Fibroblast of pulmonary artery (primary cell): ENCODE data around the gene PIP4K2A.
A peak's percentile ranks its signal among the peaks of the same experiment; 100 is the strongest.

Experiments used
- DNase-seq: peaks from one replicate; pipeline ENCODE4 v3.0.0-alpha.2; 2010; ENCODE audit warnings: low read depth
- H3K4me3 ChIP-seq: replicated peaks from 2 replicates; pipeline ENCODE4 v1.5.1; 2011; ENCODE audit warnings: low read depth, mild to moderate bottlenecking, control low read depth, low read length, moderate library complexity
- TF ChIP-seq, protein P1 (sequence below): IDR thresholded peaks from 2 replicates; pipeline ENCODE4 v1.5.1; 2011; ENCODE audit warnings: mild to moderate bottlenecking, control low read depth, low read length, inconsistent platforms; ENCODE audit errors: missing control alignments

The PIP4K2A gene

DNA sequence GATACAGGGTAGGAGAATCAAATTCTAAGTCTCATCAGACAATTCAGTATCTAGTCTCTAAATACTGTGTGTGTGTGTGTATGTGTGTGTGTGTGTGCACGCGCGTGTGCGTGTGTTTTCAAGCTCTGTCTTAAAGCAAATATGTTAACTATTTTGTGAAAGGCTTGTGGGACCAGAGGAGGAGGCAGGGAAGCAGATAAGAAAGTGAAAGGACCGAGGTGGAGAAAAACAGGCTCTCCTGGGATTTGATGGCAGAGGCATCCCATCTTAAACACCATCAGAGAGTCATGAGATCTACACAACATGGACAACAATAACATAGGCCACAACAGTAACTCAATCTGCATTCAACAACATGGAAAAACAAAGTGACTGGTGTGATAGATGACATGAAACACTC lies 67.1 kb downstream of the PIP4K2A start:
- H3K4me3 ChIP-seq: no peak overlapping the region
- DNase-seq: peak; percentile 25
- TF ChIP-seq, protein P1, sequence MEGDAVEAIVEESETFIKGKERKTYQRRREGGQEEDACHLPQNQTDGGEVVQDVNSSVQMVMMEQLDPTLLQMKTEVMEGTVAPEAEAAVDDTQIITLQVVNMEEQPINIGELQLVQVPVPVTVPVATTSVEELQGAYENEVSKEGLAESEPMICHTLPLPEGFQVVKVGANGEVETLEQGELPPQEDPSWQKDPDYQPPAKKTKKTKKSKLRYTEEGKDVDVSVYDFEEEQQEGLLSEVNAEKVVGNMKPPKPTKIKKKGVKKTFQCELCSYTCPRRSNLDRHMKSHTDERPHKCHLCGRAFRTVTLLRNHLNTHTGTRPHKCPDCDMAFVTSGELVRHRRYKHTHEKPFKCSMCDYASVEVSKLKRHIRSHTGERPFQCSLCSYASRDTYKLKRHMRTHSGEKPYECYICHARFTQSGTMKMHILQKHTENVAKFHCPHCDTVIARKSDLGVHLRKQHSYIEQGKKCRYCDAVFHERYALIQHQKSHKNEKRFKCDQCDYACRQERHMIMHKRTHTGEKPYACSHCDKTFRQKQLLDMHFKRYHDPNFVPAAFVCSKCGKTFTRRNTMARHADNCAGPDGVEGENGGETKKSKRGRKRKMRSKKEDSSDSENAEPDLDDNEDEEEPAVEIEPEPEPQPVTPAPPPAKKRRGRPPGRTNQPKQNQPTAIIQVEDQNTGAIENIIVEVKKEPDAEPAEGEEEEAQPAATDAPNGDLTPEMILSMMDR: no peak

DNA sequence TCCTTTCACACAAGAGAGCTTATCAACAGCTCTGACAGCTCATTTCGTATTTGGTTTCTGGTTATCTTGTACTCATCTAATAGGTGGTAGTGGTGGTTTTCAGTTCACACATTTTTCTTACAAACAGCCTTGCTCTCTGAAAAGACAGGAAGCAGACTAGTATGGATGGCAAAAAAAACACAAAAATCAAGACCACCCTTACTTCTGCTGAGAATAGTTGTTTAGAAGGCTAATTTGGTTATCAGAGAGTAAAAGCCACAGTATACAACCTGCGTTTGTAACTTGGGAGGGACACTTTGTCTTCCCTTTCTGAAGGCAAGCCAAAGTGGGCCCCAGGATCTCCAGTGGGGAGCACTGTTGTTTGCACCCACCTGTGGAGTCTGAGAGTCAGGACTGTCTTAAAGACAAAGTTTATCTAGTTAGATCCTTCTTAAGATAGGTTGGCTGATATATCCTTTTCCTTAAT lies 68.0 kb downstream of the PIP4K2A start:
- TF ChIP-seq, protein P1: no peak
- DNase-seq: no peak
- H3K4me3 ChIP-seq: no peak overlapping the region

DNA sequence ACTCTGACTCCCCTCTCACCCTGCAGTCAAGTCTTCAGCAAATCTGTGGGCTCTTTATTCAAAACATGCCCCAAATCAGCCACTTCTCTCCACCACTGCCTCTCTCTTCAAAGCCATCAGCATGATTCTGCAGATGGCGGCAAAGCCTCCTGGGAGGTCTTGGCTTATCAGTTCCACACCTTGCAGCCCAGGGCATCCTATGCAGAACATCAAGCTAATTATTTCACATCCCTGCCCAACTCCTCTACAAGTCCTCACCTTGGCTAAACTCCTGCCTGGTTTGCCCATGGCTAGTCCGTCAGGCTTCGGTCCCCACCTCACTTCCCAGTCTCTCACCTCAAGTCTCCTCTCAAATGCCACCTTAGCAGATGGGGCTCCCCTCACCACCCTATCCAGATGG lies 70.2 kb downstream of the PIP4K2A start:
- no peak for DNase-seq
- TF ChIP-seq, protein P1: no peak
- H3K4me3 ChIP-seq: no peak overlapping the region

DNA sequence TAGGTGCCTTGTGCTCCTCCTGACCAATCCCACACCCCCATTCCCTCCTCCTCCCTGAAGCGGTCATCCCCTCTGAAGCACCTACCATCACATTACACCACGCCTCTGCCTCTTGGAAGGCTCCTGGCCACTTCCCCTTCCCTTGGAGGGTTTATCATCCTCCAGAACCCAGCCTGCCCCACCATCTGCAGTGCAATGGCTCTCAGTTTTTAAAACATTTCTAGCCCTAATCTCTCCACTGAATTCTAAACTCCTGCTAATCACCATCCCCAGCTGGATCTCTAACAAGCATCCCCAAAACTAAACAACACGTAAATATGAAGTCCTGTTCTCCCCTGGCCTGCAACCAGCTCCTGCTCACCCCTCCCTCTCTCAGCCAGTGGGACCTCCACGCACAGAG lies 70.6 kb downstream of the PIP4K2A start:
- DNase-seq: no peak
- TF ChIP-seq, protein P1: no peak
- no peak overlapping the region for H3K4me3 ChIP-seq

DNA sequence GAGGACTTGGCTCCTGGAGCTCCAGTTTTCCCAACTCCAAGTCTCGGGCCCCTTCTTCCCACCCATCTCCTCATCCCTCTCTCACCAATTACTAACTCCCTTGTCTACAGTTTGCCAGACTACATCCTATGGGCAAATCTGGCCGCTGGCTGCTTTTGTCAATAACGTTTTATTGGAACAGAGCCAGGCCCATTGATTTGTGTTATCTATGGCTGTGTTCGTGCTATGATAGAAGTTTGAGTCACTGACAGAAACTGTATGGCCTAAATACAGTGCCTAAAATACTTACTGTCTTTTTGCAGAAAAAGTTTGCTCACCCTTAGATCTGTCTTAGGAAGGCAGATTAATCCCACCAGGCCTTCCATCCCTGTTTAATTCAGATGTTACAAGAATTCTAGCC lies 71.3 kb downstream of the PIP4K2A start:
- no peak overlapping the region for H3K4me3 ChIP-seq
- TF ChIP-seq, protein P1: no peak
- DNase-seq: no peak

DNA sequence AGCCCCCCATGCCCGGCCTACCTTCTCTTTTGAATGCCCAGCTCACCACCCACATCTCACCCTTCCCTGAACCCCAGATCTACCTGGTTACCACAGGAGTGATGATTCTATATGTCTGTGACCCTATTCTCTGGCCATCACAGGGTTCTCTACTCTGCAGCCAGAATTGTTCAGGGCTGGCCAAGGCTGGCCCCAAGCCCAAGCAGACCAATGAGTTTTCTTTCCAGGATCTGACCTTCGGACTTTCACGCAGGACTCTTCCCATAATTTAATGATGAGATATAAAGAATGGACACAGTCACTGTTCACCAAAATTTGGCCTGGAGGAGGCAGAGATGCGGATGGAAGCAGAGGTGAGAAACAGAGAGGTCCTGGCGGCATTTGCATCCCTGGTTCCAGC lies 72.6 kb downstream of the PIP4K2A start:
- no peak for DNase-seq
- no peak overlapping the region for H3K4me3 ChIP-seq
- TF ChIP-seq, protein P1: no peak

DNA sequence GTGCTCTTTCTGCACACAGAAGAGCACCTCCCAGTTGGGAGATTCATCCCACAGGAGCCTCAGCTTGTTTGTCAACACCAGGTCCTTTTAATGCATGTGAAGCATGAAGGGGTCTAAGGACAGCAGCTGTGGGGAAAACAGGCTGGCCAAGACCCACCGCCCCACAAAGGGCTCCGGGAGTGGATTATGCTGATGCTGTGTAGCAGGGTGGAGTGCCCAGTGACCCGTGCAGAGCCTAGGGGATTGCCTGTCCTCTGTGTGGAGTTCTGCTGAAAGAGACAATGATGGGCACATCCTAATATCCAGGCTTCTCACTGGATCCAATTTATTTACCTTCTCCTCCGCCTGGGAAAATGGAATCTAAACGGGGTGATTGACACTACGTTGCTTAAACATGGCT lies 74.0 kb downstream of the PIP4K2A start:
- H3K4me3 ChIP-seq: no peak overlapping the region
- no peak for DNase-seq
- TF ChIP-seq, protein P1: no peak
